Omental fat pad (tissue), 4 donors: ENCODE measurements around the gene ATP13A2. TPM values are rescaled to one million over a fixed set of nuclear protein-coding genes. Genes with fewer than 3 reads are reported as not detected.

ENCODE experiments used
- ATAC-seq: fragments of 150-250 bp; one replicate; pipeline ENCODE4 v1.9.1; 2016; ENCODE audit warnings: mild to moderate bottlenecking, moderate library complexity; ENCODE audit not compliant: low FRiP score
- DNase-seq: peaks from one replicate; pipeline ENCODE4 v3.0.0-alpha.2; 2019; ENCODE audit warnings: low spot score
- CTCF ChIP-seq, 3 donors: fragments of 450-650 bp; IDR thresholded peaks; one replicate each; pipeline ENCODE4 v1.5.1; 2016 to 2017; ENCODE audit warnings: antibody characterized with exemption in 3 of 3, mild to moderate bottlenecking in 3 of 3, moderate library complexity in 2 of 3
- total RNA-seq, 4 donors: library from RNA; depleted of rRNA; stranded (reverse); fragments of >200 nt; gene quantifications; one replicate each; pipeline ENCODE4 v1.1.0, GENCODE V29; 2016

Gene ATP13A2
- total RNA-seq, 4 donors from 2014 or later: 18.7 to 38.9 (median 32.8) TPM

- TF ChIP-seq CTCF (IDR thresholded peaks at IDR 0.05): no peak
- no peak for DNase-seq
- ATAC-seq: no peak
Measured at GRCh38 chr1:17023102-17023501, 11.4 kb upstream of the ATP13A2 start.

GRCh38 chr1:17021896-17022295, 10.2 kb upstream of the ATP13A2 start:
- no peak for DNase-seq
- no peak for TF ChIP-seq CTCF (IDR thresholded peaks at IDR 0.05)

GRCh38 chr1:17020502-17020901, 8.8 kb upstream of the ATP13A2 start:
- DNase-seq: no peak
- TF ChIP-seq CTCF (IDR thresholded peaks at IDR 0.05): no peak
- ATAC-seq: no peak

More at GRCh38 chr1:17021896-17022295, 10.2 kb upstream of the ATP13A2 start:
- ATAC-seq: no peak

- DNase-seq (no peak), ATAC-seq (no peak)
Measured at GRCh38 chr1:17018849-17019248, 7.1 kb upstream of the ATP13A2 start.

GRCh38 chr1:17017435-17017834, 5.7 kb upstream of the ATP13A2 start:
- no peak for DNase-seq
- no peak for TF ChIP-seq CTCF (IDR thresholded peaks at IDR 0.05)
- ATAC-seq: no peak

More at GRCh38 chr1:17018849-17019248, 7.1 kb upstream of the ATP13A2 start:
- TF ChIP-seq CTCF (IDR thresholded peaks at IDR 0.05): no peak

- ATAC-seq: no peak
- TF ChIP-seq CTCF (IDR thresholded peaks at IDR 0.05): no peak
- DNase-seq: no peak
Measured at GRCh38 chr1:17016317-17016661, 4.6 kb upstream of the ATP13A2 start.

GRCh38 chr1:17014671-17015567, 3.2 kb upstream of the ATP13A2 start:
- no peak for ATAC-seq
- no peak for DNase-seq
- no peak for TF ChIP-seq CTCF (IDR thresholded peaks at IDR 0.05)
